Vagina (tissue), 2 donors: ENCODE measurements around the gene EFCC1. TPM values are rescaled to one million over a fixed set of nuclear protein-coding genes. Genes with fewer than 3 reads are reported as not detected.
A peak's percentile ranks its signal among the peaks of the same experiment; 100 is the strongest.

Experiments
- DNase-seq, 2 donors: peaks; one replicate each; pipeline ENCODE4 v3.0.0-alpha.2; 2017; ENCODE audit errors: extremely low spot score in 2 of 2
- H3K27ac ChIP-seq: fragments of 200-600 bp; sonication (generic); one replicate; pipeline ENCODE4 v1.5.1; 2019
- H3K27me3 ChIP-seq: fragments of 200-600 bp; sonication (generic); one replicate; pipeline ENCODE4 v1.5.1; 2019
- H3K36me3 ChIP-seq, 2 donors: fragments of 200-600 bp; sonication (generic); one replicate each; pipeline ENCODE4 v1.5.1; 2017 to 2019
- H3K4me1 ChIP-seq: fragments of 200-600 bp; sonication (generic); one replicate; pipeline ENCODE4 v1.5.1; 2019
- H3K4me3 ChIP-seq, 2 donors: fragments of 200-600 bp; sonication (generic); 1 replicate in 1 of 2; 2 replicates in 1 of 2; pipeline ENCODE4 v1.5.1; 2016 to 2019
- H3K9me3 ChIP-seq: fragments of 200-600 bp; sonication (generic); one replicate; pipeline ENCODE4 v1.5.1; 2019
- POLR2A ChIP-seq, 2 donors: fragments of 450-650 bp; IDR thresholded peaks; one replicate each; pipeline ENCODE4 v1.6.1; 2017; ENCODE audit warnings: antibody characterized with exemption in 2 of 2, mild to moderate bottlenecking in 2 of 2, moderate library complexity in 2 of 2
- POLR2AphosphoS5 ChIP-seq, 2 donors: sonication (generic); formaldehyde crosslinking; IDR thresholded peaks; one replicate each; pipeline ENCODE4 v1.9.0; 2017; ENCODE audit warnings: antibody characterized with exemption in 2 of 2, mild to moderate bottlenecking in 2 of 2, low read depth in 1 of 2; ENCODE audit not compliant: insufficient read depth in 1 of 2
- intact Hi-C: fragments of 100-400 bp; cut with DNase I; formaldehyde crosslinking; loops from one replicate; pipeline ENCODE4 v1.15.1; 2023
- total RNA-seq: library from RNA; depleted of rRNA; stranded (reverse); fragments of >200 nt; gene quantifications from one replicate; pipeline ENCODE4 v1.2.3, GENCODE V29; 2016
- TF ChIP-seq, protein P1 (sequence below), 3 experiments: fragments of 450-650 bp in 2 of 3; fragments of 200-600 bp in 1 of 3; sonication (generic) in 1 of 3; IDR thresholded peaks; one replicate each; pipeline ENCODE4 v1.5.1; 2017 to 2019; ENCODE audit warnings: antibody characterized with exemption in 3 of 3, mild to moderate bottlenecking in 2 of 3, moderate library complexity in 2 of 3

EFCC1 gene
- total RNA-seq, 1 donor from 2014 or later, result 3.7 TPM

DNA sequence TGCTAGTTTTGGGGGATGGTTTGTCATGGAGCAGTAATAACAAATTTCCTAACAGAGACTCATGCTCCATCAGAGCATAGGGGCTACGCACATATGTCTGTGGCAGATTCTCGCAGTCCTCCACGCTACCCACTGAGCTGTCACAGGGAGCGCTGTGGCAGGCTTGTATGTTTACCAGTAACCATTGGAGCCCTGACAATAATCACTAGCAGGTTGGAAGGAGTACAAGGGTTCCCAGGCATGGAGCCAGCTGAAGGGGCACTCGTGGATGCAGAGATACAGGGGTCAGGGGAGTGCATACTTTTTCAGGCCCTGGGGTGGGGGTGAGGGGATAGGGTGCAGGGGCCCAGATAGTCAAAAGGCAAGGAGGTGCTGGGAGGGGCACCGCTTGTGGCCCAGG is 51.6 kb downstream of the EFCC1 start:
- intact Hi-C loops, result loop anchor here (10.0 kb wide), 1 partner anchor 72 kb away; the partner anchor contains the start of gene RAB43
- no peaks in the 10 kb centered on the region for H3K36me3 ChIP-seq
- TF ChIP-seq POLR2AphosphoS5 (IDR thresholded peaks at IDR 0.05; ENCODE audit: insufficient read depth in 1 of 2, low read depth in 1 of 2), result no peak
- TF ChIP-seq, protein P1, sequence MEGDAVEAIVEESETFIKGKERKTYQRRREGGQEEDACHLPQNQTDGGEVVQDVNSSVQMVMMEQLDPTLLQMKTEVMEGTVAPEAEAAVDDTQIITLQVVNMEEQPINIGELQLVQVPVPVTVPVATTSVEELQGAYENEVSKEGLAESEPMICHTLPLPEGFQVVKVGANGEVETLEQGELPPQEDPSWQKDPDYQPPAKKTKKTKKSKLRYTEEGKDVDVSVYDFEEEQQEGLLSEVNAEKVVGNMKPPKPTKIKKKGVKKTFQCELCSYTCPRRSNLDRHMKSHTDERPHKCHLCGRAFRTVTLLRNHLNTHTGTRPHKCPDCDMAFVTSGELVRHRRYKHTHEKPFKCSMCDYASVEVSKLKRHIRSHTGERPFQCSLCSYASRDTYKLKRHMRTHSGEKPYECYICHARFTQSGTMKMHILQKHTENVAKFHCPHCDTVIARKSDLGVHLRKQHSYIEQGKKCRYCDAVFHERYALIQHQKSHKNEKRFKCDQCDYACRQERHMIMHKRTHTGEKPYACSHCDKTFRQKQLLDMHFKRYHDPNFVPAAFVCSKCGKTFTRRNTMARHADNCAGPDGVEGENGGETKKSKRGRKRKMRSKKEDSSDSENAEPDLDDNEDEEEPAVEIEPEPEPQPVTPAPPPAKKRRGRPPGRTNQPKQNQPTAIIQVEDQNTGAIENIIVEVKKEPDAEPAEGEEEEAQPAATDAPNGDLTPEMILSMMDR (IDR thresholded peaks at IDR 0.05), result no peak
- no peak for TF ChIP-seq POLR2A (IDR thresholded peaks at IDR 0.05)
- peak overlapping the region; percentile 51 for H3K27ac ChIP-seq
- H3K4me1 ChIP-seq, result peaks cover 17% of the 10 kb centered on the region
- no peaks in the 10 kb centered on the region for H3K27me3 ChIP-seq
- no peaks in the 10 kb centered on the region for H3K9me3 ChIP-seq
- H3K4me3 ChIP-seq, result no peak overlapping the region
- DNase-seq, result no peak

DNA sequence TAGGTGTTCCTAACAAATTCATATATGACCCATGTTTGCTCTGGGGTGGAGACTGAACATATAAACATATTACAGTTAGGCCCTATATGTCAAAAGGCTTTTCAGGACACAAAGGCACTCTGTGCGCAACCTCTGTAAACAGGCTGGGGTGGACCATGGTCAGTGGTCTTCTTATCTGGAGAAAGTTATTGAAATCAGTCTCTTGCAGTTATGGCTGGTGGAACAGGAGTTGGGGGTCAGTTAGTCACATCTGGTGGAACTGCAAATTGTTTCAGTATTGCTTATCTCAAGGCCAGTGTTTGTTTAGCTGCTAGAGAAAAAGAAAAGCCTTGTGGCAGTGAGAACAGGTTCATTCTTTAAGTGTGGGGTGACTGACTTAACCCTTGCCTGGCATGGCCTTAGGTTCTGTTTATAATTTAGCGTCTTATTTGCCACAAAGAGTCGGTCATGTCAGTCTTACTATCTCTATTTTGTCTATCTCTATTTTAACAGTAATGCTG is 53.6 kb downstream of the EFCC1 start:
- Histone ChIP-seq H3K9me3 (no peaks in the 10 kb centered on the region), H3K27me3 (no peaks in the 10 kb centered on the region), H3K4me1 (peaks cover 17% of the 10 kb centered on the region), H3K27ac (no peak overlapping the region), H3K36me3 (no peaks in the 10 kb centered on the region), H3K4me3 (no peak overlapping the region)
- DNase-seq, result no peak
- TF ChIP-seq POLR2AphosphoS5 (IDR thresholded peaks at IDR 0.05; ENCODE audit: insufficient read depth in 1 of 2, low read depth in 1 of 2), result no peak
- TF ChIP-seq, protein P1 (IDR thresholded peaks at IDR 0.05), result no peak
- no peak for TF ChIP-seq POLR2A (IDR thresholded peaks at IDR 0.05)
- intact Hi-C loops, result loop anchor here (10.0 kb wide), 1 partner anchor 70 kb away; the partner anchor contains the start of gene RAB43

DNA sequence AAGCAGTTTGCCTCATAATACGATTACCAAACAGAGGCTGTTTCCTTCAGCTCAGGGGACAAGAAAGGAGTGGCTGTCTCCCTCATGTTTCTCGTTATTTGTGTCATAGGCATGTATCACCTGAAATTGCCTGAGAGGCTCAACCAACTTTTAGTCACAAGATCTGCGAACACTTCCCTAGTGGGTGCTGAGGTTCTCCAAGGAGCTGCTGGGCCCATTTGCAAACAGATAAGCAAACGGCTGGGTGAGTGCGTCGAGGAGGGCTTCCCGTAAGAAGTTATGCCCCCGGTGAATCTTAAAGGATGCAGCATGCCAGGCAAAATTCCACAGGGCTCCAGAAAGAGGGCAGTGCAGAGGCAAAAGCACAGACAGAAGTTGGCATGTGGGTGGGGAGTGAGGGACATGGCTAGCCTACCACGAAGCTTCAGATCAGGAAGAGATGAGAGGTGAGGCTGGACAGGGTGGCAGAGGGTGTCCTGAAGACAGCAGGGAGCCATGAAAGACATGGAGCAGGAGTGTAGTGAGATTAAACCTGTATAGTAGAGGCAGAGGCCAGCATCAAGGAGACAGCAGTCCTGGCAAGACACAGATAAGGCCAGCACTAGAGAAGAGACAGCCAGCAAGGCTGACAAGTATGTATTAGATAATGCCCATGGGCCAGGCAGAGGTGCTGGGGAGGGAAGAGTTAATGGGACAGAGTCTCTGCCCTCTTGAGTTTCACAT is 55.5 kb downstream of the EFCC1 start:
- H3K4me3 ChIP-seq, result no peak overlapping the region
- no peak overlapping the region for H3K27ac ChIP-seq
- no peaks in the 10 kb centered on the region for H3K27me3 ChIP-seq
- peaks cover 17% of the 10 kb centered on the region for H3K4me1 ChIP-seq
- H3K36me3 ChIP-seq, result no peaks in the 10 kb centered on the region
- H3K9me3 ChIP-seq, result no peaks in the 10 kb centered on the region
- TF ChIP-seq, protein P1 (IDR thresholded peaks at IDR 0.05), result no peak
- TF ChIP-seq POLR2AphosphoS5 (IDR thresholded peaks at IDR 0.05; ENCODE audit: insufficient read depth in 1 of 2, low read depth in 1 of 2), result no peak
- TF ChIP-seq POLR2A (IDR thresholded peaks at IDR 0.05), result no peak
- intact Hi-C loops, result loop anchor here (10.0 kb wide), 1 partner anchor 68 kb away; the partner anchor contains the start of gene RAB43
- no peak for DNase-seq

DNA sequence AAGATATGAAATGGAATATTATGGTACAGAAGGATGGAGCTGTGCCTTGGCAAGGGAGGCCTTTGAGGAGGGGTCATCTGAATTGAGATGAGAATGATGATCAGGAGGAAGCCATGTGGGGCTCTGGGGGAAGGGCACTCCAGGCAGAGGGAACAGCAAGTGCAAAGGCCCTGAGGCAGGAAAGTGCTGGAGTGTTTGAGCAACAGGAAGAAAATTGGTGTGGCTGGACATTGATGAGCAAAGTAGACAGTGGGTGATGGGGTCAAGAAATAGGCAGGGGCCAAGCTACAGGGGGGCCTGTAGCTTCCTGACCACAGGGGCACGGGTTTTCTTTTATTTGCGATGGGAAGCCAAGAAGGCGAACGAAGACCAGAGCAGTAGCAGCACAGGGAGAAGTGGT is 56.1 kb downstream of the EFCC1 start:
- peaks cover 16% of the 10 kb centered on the region for H3K4me1 ChIP-seq
- intact Hi-C loops, result loop anchor here (10.0 kb wide), 1 partner anchor 68 kb away; the partner anchor contains the start of gene RAB43

More for the DNA sequence above, 56.1 kb downstream of the EFCC1 start:
- no peak for DNase-seq
- Histone ChIP-seq H3K9me3 (no peaks in the 10 kb centered on the region), H3K4me3 (no peak overlapping the region), H3K27me3 (no peaks in the 10 kb centered on the region), H3K36me3 (no peaks in the 10 kb centered on the region), H3K27ac (no peak overlapping the region)
- TF ChIP-seq POLR2AphosphoS5 (IDR thresholded peaks at IDR 0.05; ENCODE audit: insufficient read depth in 1 of 2, low read depth in 1 of 2) (no peak), POLR2A (IDR thresholded peaks at IDR 0.05) (no peak)
- TF ChIP-seq, protein P1 (IDR thresholded peaks at IDR 0.05), result no peak
